Measurements from ENCODE around the gene HPDL. TPM values are rescaled to one million over a fixed set of nuclear protein-coding genes. Genes with fewer than 3 reads are reported as not detected.

Gene HPDL
- total and polyA plus RNA-seq, 2 of the 8 experiments (the other 6 are each of a cell fraction or from before 2014, with no cell fraction given): 58.5 to 62.7 TPM

- H3K27me3 ChIP-seq (replicated peaks in 1 of 4; ENCODE audit: control insufficient read depth in 3 of 4, extremely low read depth in 1 of 4, insufficient read depth in 3 of 4, low read length in 3 of 4): no peaks in the 10 kb centered on the region
- 84% methylated on average over 1 of the region's 1 CpG; no CpG with 5 or more reads in 1 of the 2 experiments for WGBS, 2 experiments (ENCODE audit: extremely low coverage in 1 of 2, insufficient coverage in 1 of 2, insufficient read length in 1 of 2, insufficient replicate concordance in 2 of 2, low coverage in 1 of 2, low lambda C conversion rate in 2 of 2, missing lambda C conversion rate in 1 of 2)
- no peak overlapping the region for H4K91ac ChIP-seq (replicated peaks; ENCODE audit: insufficient read length, low read length)
- CTCF ChIA-PET (ENCODE audit: partially characterized antibody): interaction anchor here (0.7 to 13.4 kb wide), 8 partner anchors 10 to 523 kb away, joined by 3 to 139 read pairs (median 4); partner anchors contain the start of genes CCDC163, MMACHC, MUTYH and TOE1
- POLR2A ChIA-PET (ENCODE audit: partially characterized antibody): interaction anchor here (0.6 to 21.4 kb wide), 10 partner anchors 5 to 529 kb away, joined by 3 to 472 read pairs (median 6); partner anchors contain the start of genes CCDC163, HPDL, MMACHC and MUTYH
- FAIRE-seq: no peak
- no peaks in the 10 kb centered on the region for H3K23me2 ChIP-seq (ENCODE audit: low read depth, low read length)
- no peaks in the 10 kb centered on the region for H4K20me1 ChIP-seq (replicated peaks in 1 of 2; ENCODE audit: control insufficient read depth in 1 of 2, insufficient read depth in 2 of 2, low read length in 2 of 2)
- no peak overlapping the region for H3K27ac ChIP-seq (ENCODE audit: low read depth, low read length)
- DNase-seq (ENCODE audit: low read depth in 1 of 2, low spot score in 2 of 2): no peak
- H2BK20ac ChIP-seq (ENCODE audit: low read length): no peak overlapping the region
- H4K8ac ChIP-seq (ENCODE audit: extremely low read depth, insufficient read depth, low read length): no peak overlapping the region
- H3K14ac ChIP-seq (ENCODE audit: insufficient read length): no peak overlapping the region
- peaks cover 8 to 21% (median 15%) of the 10 kb centered on the region in 4 experiments; a peak in 6 of 8 replicates for H3K36me3 ChIP-seq (ENCODE audit: control insufficient read depth in 2 of 4, insufficient read depth in 4 of 4, low read length in 3 of 4)
- H2BK15ac ChIP-seq (ENCODE audit: low read length): no peak overlapping the region
- no peaks in the 10 kb centered on the region for H3K79me2 ChIP-seq (ENCODE audit: control insufficient read depth in 1 of 2, insufficient read depth in 2 of 2, low read length in 2 of 2)
- H3K4me3 ChIP-seq (ENCODE audit: extremely low read depth in 1 of 4, insufficient read depth in 2 of 4, low read depth in 3 of 4, low read length in 4 of 4): no peak overlapping the region
- H4K5ac ChIP-seq (ENCODE audit: insufficient read length, low read depth, low read length): no peak overlapping the region
- no peak overlapping the region for H3K4me2 ChIP-seq (ENCODE audit: insufficient read depth in 1 of 2, low read depth in 2 of 2, low read length in 2 of 2)
- no peak overlapping the region for H3K9ac ChIP-seq (replicated peaks in 1 of 4; ENCODE audit: extremely low read depth in 1 of 4, low read depth in 3 of 4, low read length in 3 of 4)
- H3K18ac ChIP-seq (ENCODE audit: extremely low read depth, low read length): no peak overlapping the region
- no peaks in the 10 kb centered on the region for H3K4me1 ChIP-seq (replicated peaks in 1 of 4; ENCODE audit: control insufficient read depth in 3 of 4, insufficient read depth in 4 of 4, low read length in 3 of 4)
- no peak overlapping the region for H2BK5ac ChIP-seq (ENCODE audit: low read depth, low read length)
- no peak overlapping the region for H2AK5ac ChIP-seq (ENCODE audit: low read depth, low read length)
- no peak overlapping the region for H3K56ac ChIP-seq (replicated peaks; ENCODE audit: insufficient read length, low read depth, low read length)
- H2BK12ac ChIP-seq (ENCODE audit: low read depth, low read length): no peak overlapping the region
- H2AFZ ChIP-seq (ENCODE audit: low read length): no peak overlapping the region
- H3K23ac ChIP-seq (ENCODE audit: insufficient read length): no peak overlapping the region
- H3K9me3 ChIP-seq (ENCODE audit: insufficient read depth in 2 of 2, low read depth in 1 of 2, low read length in 1 of 2): no peaks in the 10 kb centered on the region
- H3K4ac ChIP-seq (replicated peaks; ENCODE audit: insufficient read length, low read depth, low read length): no peak overlapping the region
- no peak overlapping the region for H2BK120ac ChIP-seq (replicated peaks; ENCODE audit: low read depth, low read length)
- H3K79me1 ChIP-seq (ENCODE audit: low read depth, low read length): no peaks in the 10 kb centered on the region
- TF ChIP-seq TAF7 (optimal IDR thresholded peaks at IDR 0.05; ENCODE audit: borderline replicate concordance, low read depth, low read length) (no peak), FOSL1 (IDR thresholded peaks at IDR 0.05; ENCODE audit: insufficient read depth, low read depth, low read length) (no peak), BCL11A (IDR thresholded peaks at IDR 0.05; ENCODE audit: low read depth in 2 of 2, low read length in 2 of 2) (no peak), SIRT6 (IDR thresholded peaks at IDR 0.05; ENCODE audit: low read length) (no peak), KDM4A (IDR thresholded peaks at IDR 0.05; ENCODE audit: low read depth, low read length, severe bottlenecking) (no peak), RNF2 (IDR thresholded peaks at IDR 0.05; ENCODE audit: borderline replicate concordance, low read depth, low read length, missing control alignments, poor library complexity, severe bottlenecking) (no peak), SRF (IDR thresholded peaks at IDR 0.05; ENCODE audit: low read depth, low read length) (no peak)
- TF ChIP-seq, protein P1, sequence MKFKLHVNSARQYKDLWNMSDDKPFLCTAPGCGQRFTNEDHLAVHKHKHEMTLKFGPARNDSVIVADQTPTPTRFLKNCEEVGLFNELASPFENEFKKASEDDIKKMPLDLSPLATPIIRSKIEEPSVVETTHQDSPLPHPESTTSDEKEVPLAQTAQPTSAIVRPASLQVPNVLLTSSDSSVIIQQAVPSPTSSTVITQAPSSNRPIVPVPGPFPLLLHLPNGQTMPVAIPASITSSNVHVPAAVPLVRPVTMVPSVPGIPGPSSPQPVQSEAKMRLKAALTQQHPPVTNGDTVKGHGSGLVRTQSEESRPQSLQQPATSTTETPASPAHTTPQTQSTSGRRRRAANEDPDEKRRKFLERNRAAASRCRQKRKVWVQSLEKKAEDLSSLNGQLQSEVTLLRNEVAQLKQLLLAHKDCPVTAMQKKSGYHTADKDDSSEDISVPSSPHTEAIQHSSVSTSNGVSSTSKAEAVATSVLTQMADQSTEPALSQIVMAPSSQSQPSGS (IDR thresholded peaks at IDR 0.05; ENCODE audit: low read length): no peak
- TF ChIP-seq, protein P2, sequence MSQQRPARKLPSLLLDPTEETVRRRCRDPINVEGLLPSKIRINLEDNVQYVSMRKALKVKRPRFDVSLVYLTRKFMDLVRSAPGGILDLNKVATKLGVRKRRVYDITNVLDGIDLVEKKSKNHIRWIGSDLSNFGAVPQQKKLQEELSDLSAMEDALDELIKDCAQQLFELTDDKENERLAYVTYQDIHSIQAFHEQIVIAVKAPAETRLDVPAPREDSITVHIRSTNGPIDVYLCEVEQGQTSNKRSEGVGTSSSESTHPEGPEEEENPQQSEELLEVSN (IDR thresholded peaks at IDR 0.05): no peak
These were observed 21.9 kb downstream of the HPDL start for GRCh38 chr1:45348609-45348965.

All from H1 (cell line).